GM12891 (cell line): ENCODE measurements around the gene EIF2S2.

Source experiments
- POLR2A ChIP-seq: IDR thresholded peaks from 2 replicates; pipeline ENCODE4 v1.6.1; 2011; ENCODE audit warnings: low read depth, low read length, control low read depth
- POLR2AphosphoS5 ChIP-seq: IDR thresholded peaks from 2 replicates; pipeline ENCODE4 v1.6.1; 2011; ENCODE audit warnings: low read depth, low read length, control low read depth
- POU2F2 ChIP-seq: IDR thresholded peaks from 2 replicates; pipeline ENCODE4 v1.6.1; 2011; ENCODE audit warnings: low read depth, mild to moderate bottlenecking, control low read depth, low read length, moderate library complexity
- SPI1 ChIP-seq: IDR thresholded peaks from 2 replicates; pipeline ENCODE4 v1.6.1; 2011; ENCODE audit warnings: low read depth, low read length, control low read depth
- TAF1 ChIP-seq: IDR thresholded peaks from 2 replicates; pipeline ENCODE4 v1.6.1; 2011; ENCODE audit warnings: low read depth, low read length, control low read depth

- TF ChIP-seq POLR2A (no peak), POU2F2 (no peak), TAF1 (no peak), SPI1 (no peak), POLR2AphosphoS5 (no peak)
Observed at GRCh38 chr20:34089655-34090345, 22.2 kb downstream of the EIF2S2 start.
